Peyer's patch (tissue), 4 donors: ENCODE measurements around the gene IQGAP3.

Source experiments
- POLR2A ChIP-seq, 2 donors: fragments of 450-650 bp; IDR thresholded peaks; one replicate each; pipeline ENCODE4 v1.5.1; 2017; ENCODE audit warnings: antibody characterized with exemption in 2 of 2, mild to moderate bottlenecking in 2 of 2, moderate library complexity in 2 of 2
- TF ChIP-seq, protein P1 (sequence below), 6 experiments: fragments of 450-650 bp in 4 of 6; fragments of 200-600 bp in 2 of 6; sonication (generic) in 1 of 6; IDR thresholded peaks; one replicate each; pipeline ENCODE4 v1.5.1; 2017 to 2019; ENCODE audit warnings: antibody characterized with exemption in 6 of 6, mild to moderate bottlenecking in 3 of 6, moderate library complexity in 1 of 6

DNA sequence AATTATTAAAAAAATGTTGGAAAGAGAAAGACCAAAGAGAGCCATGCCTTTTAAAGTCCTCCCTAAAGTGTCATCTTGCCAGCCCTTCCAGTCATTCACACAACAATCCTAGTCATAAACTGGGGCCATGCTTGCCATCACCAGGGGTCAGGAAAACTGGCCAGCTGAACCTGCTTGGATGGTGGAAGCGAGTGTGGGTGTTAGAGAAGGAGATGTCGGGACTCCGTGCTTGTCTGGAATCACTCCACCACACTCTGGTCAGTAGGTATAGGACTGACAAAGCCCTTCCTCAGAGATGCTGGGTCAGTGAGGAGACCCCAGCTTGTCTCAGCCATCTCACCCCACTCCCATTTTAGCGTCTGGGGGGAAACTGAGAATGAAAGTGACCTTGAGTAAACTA, 43.6 kb upstream of the IQGAP3 start:
- TF ChIP-seq, protein P1, sequence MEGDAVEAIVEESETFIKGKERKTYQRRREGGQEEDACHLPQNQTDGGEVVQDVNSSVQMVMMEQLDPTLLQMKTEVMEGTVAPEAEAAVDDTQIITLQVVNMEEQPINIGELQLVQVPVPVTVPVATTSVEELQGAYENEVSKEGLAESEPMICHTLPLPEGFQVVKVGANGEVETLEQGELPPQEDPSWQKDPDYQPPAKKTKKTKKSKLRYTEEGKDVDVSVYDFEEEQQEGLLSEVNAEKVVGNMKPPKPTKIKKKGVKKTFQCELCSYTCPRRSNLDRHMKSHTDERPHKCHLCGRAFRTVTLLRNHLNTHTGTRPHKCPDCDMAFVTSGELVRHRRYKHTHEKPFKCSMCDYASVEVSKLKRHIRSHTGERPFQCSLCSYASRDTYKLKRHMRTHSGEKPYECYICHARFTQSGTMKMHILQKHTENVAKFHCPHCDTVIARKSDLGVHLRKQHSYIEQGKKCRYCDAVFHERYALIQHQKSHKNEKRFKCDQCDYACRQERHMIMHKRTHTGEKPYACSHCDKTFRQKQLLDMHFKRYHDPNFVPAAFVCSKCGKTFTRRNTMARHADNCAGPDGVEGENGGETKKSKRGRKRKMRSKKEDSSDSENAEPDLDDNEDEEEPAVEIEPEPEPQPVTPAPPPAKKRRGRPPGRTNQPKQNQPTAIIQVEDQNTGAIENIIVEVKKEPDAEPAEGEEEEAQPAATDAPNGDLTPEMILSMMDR (IDR thresholded peaks at IDR 0.05), result no peak
- TF ChIP-seq POLR2A (IDR thresholded peaks at IDR 0.05), result no peak
